T-helper 2 cell treated with Interferon-gamma antibody and Interleukin-4, amounts not matched to agents 100 ng/mL and 5 ng/mL, for 36 hours (primary cell): ENCODE results near the gene KIFBP. TPM values are rescaled to one million over a fixed set of nuclear protein-coding genes. Genes with fewer than 3 reads are reported as not detected.
"Not testable (repeated sequence)": the region's sequence is repeated elsewhere in the genome, so short reads cannot be mapped to it uniquely, and the experiment has no call there.

ENCODE experiments used
- intact Hi-C: fragments of 100-400 bp; cut with micrococcal nuclease; formaldehyde crosslinking; loops from one replicate; pipeline ENCODE4 v1.15.1; 2023
- total RNA-seq: library from RNA; stranded (reverse); gene quantifications from 2 replicates; pipeline ENCODE4 v1.2.3, GENCODE V29; 2022

The KIFBP gene, protein sequence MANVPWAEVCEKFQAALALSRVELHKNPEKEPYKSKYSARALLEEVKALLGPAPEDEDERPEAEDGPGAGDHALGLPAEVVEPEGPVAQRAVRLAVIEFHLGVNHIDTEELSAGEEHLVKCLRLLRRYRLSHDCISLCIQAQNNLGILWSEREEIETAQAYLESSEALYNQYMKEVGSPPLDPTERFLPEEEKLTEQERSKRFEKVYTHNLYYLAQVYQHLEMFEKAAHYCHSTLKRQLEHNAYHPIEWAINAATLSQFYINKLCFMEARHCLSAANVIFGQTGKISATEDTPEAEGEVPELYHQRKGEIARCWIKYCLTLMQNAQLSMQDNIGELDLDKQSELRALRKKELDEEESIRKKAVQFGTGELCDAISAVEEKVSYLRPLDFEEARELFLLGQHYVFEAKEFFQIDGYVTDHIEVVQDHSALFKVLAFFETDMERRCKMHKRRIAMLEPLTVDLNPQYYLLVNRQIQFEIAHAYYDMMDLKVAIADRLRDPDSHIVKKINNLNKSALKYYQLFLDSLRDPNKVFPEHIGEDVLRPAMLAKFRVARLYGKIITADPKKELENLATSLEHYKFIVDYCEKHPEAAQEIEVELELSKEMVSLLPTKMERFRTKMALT
- total RNA-seq: 13.5 and 14.5 TPM in 2 replicates

DNA sequence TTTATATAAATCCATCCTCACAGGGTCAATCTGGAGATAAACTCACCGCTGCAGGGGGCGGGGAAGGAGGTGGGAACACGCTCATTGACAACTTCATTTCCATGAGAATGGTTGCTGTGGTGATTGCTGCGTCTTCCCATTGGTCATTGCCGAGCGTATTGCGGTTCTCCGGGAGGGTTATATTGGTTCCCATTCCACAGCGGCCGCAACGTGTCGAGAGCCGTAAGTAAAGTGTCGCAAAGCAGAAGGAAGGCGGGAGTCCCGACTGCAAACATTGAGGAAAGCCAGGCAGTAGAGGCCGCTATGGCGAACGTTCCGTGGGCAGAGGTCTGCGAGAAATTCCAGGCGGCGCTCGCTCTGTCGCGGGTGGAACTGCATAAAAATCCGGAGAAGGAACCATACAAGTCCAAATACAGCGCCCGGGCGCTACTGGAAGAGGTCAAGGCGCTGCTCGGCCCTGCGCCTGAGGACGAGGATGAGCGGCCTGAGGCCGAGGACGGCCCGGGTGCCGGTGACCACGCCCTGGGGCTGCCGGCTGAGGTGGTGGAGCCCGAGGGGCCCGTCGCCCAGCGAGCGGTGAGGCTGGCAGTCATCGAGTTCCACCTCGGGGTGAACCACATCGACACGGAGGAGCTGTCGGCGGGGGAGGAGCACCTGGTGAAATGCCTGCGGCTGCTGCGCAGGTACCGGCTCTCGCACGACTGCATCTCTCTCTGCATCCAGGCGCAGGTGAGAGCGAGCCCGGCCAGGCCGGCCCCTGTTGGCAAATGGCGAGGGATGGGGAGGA is at the start of gene KIFBP:
Gene KIFBP (plus strand): TSS at position 274 of the 787 bp plus-strand sequence. CDS start 30 bp downstream, at position 304.
- intact Hi-C loops: loop anchor here (1.0 to 2.0 kb wide), 4 partner anchors 32 to 234 kb away; partner anchors contain the start of genes DDX21 and SRGN

DNA sequence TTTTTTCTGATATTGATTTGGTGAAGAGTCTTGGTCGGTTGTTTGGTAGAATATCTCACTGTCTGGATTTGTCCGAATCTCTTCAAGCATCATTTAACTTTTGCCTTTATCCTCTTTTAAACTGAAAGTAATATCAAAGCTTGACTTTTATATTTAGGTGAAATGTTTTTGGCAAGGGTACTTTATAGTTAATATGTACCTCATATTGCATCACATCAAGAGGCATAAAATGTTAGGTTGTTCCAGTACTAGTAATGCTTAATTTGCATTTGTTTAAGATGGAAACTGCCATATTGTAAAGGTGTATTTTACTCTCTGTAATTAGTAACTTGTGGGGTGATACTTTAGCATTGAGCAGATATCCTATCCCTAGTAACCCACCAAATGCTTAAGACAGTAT is 49.7 kb upstream of the KIFBP start:
- intact Hi-C loops: no loop called here

DNA sequence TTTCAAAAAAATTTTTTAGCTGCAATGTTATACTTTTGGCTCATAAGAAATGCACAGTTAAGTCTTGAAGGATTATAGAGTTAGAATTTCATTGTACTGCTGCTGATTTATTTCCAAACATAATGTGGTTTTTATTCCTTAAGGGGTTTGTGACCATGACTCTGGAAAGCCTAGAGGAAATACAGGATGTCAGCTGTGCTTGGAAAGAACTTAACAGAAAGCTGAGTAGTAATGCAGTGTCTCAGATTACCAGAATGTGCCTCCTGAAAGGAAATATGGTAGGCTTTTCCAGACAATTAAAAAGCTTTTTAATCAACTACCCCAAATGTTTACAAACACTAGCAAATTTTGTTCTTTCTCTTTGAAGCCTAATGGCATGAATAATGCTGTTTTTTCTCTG is 47.7 kb upstream of the KIFBP start:
- intact Hi-C loops: not testable (repeated sequence)

DNA sequence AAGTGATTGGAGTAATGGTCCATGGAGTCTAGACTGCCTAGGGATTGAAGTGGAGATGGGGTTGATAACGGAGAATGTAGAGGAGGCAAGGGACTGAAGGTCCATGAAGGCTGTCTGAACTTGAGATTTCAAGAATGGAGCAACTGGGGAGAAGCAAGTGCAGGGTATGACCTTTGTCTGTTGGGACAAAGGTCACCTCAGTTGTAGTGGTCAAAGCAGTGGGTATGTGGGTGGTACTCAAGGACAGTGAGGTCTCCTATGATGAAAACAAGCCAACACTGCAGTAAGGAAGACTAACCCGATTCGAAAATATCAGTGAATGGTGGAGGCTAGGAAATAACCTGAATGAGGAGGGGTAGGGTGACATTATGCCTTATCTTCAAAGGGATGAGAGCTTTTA is 38.0 kb upstream of the KIFBP start:
- intact Hi-C loops: no loop called here

DNA sequence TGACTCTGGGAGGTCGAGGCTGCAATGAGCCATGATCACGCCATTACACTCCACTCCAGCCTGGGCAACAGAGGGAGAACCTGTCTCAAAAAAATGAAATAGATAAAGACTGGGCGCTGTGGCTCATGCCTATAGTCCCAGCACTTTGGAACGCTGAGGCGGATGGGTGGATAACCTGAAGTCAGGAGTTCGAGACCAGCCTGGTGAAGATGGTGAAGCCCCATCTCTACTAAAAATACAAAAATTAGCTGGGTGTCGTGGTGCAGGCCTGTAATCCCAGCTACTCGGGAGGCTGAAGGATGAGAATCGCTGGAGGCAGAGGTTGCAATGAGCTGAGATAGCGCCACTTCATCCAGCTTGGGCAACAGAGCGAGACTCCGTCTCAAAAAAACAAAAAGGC is 33.7 kb upstream of the KIFBP start:
- intact Hi-C loops: loop anchor here (5.0 kb wide), 3 partner anchors 233 to 623 kb away; partner anchors contain the start of genes CCAR1, DNA2, HNRNPH3 and PBLD

DNA sequence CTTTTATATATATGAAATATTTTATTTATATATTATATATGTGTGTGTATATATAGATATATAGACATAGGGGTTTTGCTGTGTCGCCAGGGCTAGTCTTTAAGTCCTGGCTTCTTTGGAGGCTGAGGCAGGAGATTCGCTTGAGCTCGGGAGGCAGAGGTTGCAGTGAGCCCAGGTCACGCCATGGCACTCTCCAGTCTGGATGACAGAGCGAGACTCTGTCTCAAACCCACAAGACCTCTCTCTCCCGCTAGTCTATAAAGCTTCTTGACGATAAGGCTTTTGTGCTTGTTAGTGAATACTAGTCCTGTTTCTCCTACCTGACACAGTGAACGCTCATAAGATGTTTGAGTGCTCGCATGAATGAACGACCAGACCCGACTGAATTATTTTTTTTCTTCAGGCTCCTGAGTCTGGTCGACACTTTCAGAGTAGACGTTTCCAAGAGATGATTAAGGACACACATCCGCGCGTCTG is 33.2 kb upstream of the KIFBP start:
- intact Hi-C loops: loop anchor here (5.0 kb wide), 3 partner anchors 233 to 623 kb away; partner anchors contain the start of genes CCAR1, DNA2, HNRNPH3 and PBLD

DNA sequence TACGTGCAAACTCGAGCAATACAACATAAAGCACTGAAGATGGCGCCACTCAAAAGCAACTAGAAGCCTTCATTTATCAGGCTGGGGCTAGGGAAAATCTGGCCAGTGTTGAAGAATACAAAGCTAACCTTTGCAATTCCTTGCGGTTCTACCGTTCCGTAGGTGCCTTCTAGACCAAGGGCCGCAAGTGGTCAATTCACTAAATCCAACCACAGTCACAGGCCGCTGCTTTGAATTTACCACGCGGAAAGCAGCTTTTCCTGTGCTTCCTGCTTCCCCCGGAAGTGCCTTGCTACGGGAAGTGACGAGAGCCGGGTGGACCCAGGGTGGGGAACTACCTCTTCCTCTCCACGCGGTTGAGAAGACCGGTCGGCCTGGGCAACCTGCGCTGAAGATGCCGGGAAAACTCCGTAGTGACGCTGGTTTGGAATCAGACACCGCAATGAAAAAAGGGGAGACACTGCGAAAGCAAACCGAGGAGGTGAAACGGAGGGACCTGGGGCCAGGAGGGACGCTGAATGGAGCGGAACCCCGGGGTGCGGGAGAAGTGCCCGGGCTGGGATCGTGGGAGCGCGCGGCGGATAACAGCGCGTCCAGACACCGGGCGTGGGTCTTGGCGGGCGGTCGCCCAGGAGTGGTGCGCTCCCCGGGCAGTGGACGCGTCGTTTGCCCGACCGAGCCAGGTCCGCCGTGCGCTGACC is 32.6 kb upstream of the KIFBP start, which contains the start of gene DDX21:
Gene DDX21 (plus strand): TSS at position 339 of the 701 bp plus-strand sequence. CDS start 56 bp downstream, at position 395.
- intact Hi-C loops: loop anchor here (1.0 to 5.0 kb wide), 10 partner anchors 33 to 624 kb away; partner anchors contain the start of genes CCAR1, DDX50, DNA2 and HNRNPH3

DNA sequence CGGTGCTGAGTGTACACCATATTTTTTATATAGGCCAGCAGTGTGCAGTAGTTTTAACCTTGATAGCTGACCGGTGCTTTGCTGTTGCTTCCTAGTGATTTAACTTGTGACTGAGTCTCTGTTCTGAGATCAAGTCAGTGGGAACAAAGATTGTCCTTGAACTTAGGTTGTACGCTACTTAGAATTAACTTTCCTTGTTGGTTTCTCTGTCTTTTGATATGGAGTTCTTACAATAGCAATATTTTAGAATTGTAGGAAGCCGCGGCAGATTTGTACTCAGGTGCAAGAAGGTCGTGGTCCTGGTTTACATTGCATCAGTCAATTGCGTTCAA is 31.4 kb upstream of the KIFBP start:
- intact Hi-C loops: loop anchor here (2.0 to 5.0 kb wide), 6 partner anchors 32 to 625 kb away; partner anchors contain the start of genes CCAR1, DNA2, HNRNPH3 and KIFBP

DNA sequence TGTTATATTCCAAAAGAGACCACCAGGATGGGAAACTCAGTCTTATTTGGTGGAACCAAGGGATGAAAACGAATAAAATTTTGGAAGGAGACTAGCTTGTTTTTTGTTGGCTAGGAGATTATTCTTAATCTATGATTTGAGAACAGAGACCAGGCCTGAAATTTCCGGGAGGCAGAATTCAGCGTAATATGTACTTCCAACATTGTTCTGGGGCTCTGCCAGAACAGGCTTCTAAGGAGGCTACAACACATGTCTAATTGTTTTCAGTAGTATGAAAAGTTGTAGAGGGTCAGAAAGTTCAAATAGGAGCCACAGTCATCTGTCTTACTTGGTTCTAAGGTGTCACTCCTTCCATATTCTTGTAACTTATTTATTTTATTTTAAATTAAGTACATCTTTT is 30.9 kb upstream of the KIFBP start:
- intact Hi-C loops: loop anchor here (2.0 to 5.0 kb wide), 6 partner anchors 31 to 625 kb away; partner anchors contain the start of genes CCAR1, DNA2, HNRNPH3 and KIFBP

DNA sequence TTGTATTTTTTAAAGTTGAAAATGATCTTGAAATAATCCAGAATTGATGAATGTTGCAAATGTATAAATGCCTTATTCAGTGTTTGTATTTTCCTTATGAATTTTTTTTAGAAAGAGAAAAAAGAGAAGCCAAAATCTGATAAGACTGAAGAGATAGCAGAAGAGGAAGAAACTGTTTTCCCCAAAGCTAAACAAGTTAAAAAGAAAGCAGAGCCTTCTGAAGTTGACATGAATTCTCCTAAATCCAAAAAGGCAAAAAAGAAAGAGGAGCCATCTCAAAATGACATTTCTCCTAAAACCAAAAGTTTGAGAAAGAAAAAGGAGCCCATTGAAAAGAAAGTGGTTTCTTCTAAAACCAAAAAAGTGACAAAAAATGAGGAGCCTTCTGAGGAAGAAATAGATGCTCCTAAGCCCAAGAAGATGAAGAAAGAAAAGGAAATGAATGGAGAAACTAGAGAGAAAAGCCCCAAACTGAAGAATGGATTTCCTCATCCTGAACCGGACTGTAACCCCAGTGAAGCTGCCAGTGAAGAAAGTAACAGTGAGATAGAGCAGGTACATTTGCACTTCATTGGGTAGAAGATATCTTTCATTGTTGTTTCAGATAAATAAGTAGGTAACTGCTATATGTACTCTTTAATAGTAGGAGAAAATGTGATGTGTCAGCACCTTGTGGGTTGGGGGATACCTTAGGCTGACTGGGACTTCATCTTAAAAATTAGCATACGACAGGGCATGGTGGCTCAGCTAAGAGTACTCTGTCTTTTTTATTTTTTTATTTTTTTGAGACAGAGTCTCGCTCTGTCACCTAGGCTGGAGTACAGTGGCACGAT is 28.7 kb upstream of the KIFBP start:
- intact Hi-C loops: loop anchor here (5.0 kb wide), 3 partner anchors 238 to 628 kb away; partner anchors contain the start of genes CCAR1, DNA2, HNRNPH3 and PBLD

DNA sequence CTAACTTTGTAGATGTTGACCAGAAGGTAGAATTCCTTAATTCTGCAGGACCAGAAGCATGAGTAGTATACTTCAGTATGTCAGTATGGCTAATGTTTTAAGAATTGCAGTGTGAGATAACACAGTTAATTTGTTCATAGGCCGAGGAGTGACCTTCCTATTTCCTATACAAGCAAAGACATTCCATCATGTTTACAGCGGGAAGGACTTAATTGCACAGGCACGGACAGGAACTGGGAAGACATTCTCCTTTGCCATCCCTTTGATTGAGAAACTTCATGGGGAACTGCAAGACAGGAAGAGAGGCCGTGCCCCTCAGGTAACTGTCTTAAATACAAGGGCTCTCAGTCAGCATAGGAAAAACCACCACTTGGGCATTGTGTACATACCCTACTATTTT is 25.5 kb upstream of the KIFBP start:
- intact Hi-C loops: no loop called here

DNA sequence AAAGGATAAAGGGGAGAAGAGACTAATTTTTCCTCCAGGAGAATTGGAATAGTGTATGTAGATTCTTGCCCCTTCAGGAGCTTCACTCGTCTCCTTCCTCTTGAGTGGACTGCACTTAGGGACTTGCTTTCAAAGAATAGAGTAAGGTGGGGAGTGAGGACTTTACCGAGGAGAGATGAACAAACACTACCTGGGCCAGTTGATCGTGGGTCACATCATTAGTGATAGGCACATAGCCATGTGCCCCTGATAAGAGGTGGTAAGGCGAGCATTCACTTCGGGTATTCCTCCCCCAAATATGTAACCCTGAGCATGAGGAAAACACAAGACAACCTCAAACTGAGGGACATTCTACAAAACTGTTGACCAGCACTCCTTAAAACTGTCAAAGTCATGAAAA is 14.6 kb upstream of the KIFBP start:
- intact Hi-C loops: no loop called here

DNA sequence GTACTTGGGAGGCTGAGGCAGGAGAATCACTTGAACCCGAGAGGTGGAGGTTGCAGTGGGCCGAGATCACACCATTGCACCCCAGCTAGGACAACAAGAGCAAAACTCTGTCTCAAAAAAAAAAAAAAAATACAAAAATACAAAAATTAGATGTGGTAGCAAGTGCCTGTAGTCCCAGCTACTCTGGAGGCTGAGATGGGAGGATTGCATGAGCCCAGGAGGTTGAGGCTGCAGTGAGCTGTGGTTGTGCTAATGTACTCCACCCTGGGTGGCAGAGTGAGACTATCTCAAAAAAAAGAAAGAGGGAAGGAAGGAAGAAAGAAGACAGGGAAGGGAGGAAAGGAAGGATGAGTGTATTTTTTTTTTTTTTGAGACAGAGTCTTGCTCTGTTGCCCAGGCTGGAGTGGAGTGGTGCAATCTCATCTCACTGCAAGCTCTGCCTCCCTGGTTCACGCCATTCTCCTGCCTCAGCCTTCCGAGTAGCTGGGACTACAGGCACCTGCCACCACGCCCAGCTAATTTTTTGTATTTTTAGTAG is 12.6 kb upstream of the KIFBP start:
- intact Hi-C loops: not testable (repeated sequence)

DNA sequence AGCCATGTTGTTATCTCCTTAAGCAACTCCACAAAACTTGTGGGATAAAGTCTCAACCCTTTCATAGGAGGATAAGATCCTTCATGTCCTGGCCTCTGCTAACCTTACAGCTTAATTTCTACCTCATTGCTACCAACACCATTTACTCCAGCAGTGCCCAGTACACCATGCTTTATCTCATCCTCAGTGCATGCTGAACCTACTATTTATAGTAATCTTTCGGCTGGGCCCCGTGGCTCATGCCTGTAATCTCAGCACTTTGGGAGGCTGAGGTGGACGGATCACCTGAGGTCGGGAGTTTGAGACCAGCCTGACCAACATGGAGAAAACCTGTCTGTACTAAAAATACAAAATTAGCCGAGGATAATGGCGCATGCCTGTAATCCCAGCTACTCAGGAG is 8.9 kb upstream of the KIFBP start:
- intact Hi-C loops: not testable (repeated sequence)

DNA sequence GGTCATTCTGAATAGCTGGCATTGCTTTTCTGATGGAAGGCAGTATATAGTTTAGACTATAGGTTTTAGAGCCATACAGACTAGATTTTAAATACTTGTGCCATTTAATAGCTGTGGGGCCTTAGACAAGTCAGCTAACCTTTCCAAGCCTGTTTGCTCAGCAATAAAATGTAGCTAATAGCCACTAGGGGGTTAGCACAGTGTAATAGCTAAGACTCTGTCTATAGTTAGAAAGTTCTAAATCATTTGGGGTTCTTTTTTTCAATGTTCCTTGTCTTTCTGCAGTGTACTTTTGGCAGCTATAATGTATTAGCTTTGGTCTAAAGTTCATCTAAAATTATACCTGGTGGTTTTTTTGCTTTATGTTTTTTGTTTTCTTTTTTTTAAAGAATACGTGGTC is 7.5 kb upstream of the KIFBP start:
- intact Hi-C loops: no loop called here

DNA sequence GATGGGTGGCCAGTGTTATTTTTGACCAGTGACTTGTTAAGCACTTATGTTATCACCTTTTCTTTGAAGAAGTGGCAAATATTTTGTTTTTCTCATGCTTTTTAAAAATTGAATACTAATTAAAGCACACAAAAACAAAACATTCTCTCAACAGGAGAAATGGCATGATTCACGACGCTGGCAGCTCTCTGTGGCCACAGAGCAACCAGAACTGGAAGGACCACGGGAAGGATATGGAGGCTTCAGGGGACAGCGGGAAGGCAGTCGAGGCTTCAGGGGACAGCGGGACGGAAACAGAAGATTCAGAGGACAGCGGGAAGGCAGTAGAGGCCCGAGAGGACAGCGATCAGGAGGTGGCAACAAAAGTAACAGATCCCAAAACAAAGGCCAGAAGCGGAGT is 6.2 kb upstream of the KIFBP start:
- intact Hi-C loops: no loop called here

DNA sequence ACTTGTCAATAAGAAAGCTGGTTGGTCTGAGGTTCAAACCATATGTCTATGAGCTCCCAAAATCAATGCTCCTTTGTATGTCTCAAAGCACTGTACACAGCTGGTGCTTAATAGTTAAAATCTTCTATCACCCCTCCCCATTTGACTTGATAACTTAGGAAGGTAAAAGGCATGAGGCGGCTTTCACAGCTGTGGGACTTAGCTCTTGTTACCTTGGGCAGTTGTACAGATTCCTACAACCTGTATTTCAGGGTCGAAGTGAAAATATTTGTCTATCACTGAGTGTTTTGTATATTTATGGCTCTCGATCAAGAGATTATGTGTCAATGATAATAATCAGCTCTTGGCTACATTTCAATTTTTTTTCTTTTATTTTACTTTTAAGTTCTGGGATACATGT is 992 bp upstream of the KIFBP start:
- intact Hi-C loops: loop anchor here (1.0 to 2.0 kb wide), 4 partner anchors 31 to 235 kb away; partner anchors contain the start of genes DDX21 and SRGN

DNA sequence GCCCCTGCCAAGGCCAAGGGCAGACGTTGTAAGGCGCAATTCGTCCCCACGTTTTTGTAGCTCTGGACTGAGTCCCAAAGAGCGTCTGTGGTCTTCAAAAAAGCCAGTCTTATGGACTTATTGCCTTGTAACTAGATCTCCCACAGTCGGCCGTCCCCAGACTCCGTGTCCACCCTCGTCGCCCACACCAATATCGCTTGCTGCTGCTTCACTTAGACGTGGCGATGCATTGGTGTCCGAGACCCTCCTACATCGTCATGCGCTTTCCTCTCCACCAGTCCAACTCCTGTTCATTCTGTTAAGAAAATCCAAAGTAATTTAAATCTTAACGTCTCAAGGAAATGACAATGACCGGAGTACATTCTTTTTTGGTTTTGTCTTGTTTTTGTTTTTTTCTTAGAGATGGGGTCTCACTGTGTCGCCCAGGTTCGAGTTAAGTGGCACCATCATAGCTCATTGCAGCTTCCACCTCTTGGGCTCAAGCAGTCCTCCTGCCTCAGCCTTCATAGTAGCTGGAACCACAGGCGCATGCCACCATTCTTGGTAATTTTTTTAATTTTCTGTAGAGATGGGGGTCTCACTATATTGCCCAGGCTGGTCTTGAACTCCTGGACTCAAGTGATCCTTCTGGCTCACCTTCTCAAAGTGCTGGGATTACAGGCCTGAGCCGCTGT is 851 bp downstream of the KIFBP start:
- intact Hi-C loops: loop anchor here (2.0 kb wide), 2 partner anchors 33 to 99 kb away; partner anchors contain the start of genes DDX21 and SRGN
